Stimulated activated CD4-positive, alpha-beta T cell treated with anti-CD3 and anti-CD28 coated beads, Interleukin-12 subunit alpha, Interleukin-12 subunit beta, amount 100 ng/mL, for 24 hours (primary cell): ENCODE measurements around the gene DNM3.

Experiments
- DNase-seq, 2 experiments: peaks; one replicate each; pipeline ENCODE4 v3.0.0-alpha.2; 2020; ENCODE audit warnings: low read depth in 2 of 2

The DNM3 gene

DNA sequence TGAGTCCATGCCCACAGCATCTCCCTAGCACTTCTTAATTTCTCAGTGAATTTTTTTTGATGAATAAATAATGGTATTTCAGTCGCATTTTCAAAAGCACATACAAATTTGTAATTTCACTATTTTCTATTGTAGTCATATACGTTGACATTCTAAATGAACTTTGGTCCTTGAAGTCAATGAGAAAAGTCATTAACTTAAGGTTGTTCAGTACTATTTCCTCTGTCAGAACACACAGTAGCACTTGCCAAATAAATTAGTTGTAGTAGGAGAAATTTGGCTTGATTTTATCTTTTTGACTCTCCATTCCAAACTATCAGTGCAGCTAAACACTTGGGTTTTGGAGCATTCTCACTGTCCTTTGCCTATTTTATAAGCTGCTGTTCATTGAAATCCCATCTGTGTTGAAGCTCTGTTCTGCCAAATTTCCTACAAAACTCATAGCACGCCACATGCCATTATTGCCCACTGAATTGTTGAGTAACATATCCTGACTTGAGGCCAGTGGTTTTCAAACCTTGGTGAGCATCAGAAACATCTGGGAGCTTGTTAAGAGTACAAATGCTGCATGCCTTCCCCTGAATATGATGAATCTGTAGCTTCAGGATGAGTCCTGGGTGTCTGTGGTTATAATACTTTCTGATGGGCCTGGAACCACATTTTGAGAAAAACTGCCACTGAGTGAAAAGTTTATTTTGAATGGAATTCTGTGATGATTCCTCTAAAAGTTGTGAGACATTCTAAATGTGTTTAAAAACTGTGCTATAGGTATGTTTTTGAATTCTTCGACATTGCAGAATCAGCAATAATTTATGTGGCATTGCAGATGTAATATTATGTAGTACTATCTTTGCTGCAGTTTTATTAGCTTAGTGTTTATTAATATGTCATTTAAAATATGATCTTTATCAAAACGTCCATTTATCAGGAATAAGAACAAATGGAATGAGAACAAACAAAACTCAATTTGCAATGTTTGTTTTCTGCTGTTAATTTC lies 78.9 kb downstream of the DNM3 start:
- DNase-seq: no peak

DNA sequence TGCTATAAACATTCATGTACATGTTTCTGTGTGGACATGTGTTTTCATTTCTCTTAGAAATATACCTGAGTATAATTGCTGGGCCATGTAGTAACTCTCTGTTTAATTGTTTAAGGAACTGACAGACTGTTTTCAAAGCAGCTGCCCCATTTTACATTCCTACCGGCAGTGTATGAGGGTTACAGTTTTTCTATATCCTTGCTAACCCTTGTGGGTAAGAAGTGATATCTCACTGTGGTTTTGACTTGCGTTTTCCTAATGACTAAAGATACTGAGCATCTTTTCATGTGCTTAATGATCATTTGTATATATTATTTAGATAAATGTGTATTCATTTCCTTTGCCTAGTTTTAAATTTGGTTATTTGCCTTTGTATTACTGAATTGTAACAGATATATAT lies 81.7 kb downstream of the DNM3 start:
- no peak for DNase-seq

DNA sequence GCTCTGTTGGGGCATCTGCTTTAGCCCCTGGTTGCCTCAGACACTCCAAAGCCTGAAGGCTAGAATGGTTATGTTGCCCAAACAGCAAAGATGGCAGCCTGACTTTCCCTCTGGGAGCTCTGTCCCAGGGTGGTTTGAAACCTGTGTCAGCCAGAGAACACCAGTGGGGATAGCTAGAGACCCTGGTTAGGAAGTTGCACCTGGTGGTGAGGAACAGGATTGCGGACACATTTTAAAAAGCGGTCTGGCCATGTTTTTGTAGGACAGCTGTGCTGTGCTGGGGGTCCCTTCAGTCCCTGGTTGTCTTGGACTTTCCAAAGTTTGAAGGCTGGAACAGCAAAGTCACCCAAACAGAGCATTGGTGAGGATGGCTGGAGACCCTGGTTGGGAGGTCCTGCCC lies 87.8 kb downstream of the DNM3 start:
- no peak for DNase-seq

DNA sequence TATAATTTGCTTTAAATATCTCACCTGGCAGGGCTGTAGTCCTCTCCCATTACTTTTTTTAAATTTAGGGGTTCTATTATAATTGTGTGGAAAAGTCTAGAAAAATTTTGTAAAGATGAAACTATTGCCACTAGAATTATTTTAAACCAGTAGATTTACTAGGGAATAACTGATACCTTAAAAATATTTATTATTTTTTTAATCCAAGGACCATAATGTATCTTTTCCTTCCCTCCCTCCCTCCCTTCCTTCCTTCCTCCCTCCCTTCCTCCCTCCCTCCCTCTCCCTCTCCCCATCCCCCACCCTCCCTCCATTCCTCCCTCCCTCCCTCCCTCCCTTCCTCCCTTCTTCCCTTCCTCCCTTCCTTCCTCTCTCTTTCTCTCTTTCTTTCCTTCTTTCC lies 90.5 kb downstream of the DNM3 start:
- no peak for DNase-seq

DNA sequence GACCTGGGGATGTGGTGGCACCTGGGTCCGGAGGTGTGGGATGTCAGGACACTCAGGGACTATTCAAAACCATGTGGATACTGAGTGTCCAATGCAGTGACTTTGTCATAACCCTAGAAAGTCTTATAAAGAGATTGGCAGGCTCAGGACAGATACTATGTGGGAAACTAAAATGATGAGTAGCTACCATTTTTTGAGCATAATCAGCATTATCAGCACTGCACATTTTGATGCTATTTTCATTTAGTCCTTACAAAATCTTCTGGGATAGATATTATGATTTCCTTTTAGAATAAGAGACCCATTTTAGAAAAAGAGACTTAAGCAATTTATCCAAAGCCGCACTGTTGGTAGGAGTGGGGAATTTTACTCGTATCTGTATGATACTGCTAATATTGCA lies 93.4 kb downstream of the DNM3 start:
- no peak for DNase-seq

DNA sequence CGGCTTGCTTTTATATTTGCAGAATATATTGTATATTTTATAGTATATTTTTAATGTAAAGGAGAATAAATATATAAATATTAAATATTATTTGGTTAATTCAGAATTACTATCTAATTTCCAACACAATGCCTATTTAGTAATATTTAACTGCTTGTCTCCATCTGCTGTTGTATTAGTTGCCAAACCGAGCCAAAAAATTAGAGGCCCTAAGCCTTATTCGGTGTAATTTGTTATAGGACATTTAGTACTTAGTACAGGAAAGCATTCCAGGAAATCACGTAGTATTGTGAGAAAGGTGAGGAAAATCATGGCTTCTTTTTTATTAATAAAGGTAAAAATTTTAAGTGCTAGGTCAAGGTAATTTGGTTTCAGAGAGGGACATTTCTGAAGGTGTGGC lies 93.8 kb downstream of the DNM3 start:
- DNase-seq: no peak

DNA sequence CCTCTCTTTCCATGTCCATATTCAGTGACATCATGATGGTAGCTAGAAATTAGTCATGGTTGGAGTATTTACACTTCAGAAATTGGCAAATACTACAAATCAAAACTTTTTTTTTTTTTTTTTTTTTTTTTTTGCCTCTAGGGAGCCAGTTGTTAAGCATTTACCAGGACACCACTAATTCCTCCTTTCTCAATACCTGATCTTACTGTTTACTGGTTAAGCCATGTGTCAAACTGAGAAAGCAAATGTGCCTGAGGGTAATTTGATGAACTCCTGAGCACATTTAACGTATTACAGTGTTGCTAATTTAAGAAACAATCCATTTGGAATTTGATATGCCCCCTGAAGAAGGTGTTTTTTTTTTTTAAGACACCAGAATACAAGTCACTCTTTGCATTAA lies 94.4 kb downstream of the DNM3 start:
- no peak for DNase-seq

DNA sequence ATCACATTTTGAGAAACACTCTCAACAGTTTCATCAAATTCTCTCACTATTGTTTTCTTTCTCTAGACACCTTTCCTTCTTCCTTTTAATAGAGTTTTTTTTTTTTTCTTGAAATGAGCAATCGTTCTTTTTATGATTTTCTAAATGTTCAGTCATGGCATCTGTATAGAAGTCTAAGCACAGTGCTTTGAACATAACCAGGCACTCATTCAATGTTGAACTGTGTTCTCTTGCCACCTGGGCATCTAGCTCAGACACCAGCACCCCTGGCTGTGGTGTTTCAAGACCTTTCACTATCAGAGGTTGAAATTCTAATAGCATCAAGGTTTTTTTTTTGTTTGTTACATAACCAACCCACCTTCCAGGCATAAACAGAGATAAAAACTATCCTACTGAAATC lies 96.6 kb downstream of the DNM3 start:
- DNase-seq: no peak

DNA sequence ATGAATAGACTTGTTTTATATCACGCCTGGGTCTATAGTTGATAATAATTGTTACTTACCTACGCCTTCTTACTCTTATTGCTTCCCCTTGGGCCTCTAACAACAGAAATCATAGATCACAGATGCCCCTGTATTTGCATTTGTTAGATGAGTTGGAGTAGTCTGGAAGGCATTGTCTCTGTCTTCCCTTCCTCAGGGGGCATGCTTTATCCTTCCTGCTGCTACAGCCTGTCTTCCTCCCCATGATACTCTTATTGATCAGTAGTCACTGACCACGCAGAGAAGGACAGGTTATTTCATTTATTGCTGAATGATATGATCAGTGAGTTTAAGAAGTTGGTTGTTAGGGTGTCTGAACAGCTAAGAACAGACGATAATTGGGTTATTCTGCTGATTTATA lies 98.4 kb downstream of the DNM3 start:
- no peak for DNase-seq

DNA sequence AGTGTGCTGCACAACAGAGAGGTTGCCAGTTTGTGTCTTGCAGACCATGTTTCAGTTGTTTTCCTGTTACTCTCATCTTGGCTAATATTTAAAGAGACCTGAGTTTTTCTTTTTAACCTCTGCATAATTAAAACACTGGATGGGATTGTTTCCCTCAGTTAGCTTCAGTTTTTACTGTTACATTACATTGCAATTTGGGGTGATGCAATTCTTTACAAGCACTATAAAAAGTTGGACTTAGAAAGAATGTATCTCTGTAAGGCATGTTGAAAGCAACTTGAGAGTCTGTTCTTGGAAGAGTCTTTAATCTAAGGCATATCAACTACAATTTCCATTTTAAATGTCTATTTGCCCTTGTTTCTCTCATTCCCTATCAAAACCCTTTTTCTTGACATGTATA lies 99.1 kb downstream of the DNM3 start:
- no peak for DNase-seq

DNA sequence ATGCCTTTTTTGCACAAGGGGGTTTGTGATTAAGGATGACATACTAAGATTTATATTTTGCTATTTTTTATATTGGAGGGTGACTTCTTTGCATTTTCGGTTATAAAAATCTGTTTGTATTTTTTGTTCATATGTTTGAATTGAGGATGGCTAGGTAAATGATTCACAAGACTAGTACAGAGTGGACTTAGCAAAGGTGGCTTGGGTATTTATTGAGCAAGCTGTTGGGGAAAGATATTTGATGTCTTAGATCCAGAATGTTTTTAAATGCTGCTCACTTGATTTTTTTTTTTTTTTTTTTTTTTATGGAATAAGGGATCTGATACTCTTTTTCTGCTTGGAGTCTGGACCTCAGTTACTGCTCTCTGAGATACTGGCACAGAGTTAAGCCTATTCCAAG lies 100.6 kb downstream of the DNM3 start:
- no peak for DNase-seq

DNA sequence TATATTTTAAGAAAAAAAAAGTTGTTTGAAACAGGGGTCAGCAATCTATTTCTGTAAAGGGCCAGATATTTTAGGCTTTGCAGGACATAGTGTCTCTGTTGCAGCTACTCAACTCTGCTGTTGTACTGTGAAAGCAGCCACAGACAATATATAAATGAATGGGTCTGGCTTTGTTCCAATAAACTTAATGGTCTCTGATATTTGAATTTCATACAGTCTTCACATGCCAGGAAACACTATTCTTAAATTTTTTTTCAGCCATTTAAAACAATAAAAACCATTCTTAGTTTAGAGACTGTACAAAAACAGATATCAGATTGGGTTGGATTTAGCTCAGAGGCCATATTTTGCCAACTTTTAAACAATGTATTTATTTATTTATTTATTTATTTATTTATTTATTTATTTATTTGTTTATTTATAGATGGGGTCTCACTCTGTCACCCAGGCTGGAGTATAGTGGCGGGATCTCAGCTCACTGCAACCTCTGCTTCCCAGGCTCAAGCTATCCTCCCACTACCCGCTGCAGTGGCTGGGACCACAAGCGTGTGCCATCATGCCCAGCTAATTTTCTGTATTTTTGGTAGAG lies 102.8 kb downstream of the DNM3 start:
- DNase-seq: no peak

DNA sequence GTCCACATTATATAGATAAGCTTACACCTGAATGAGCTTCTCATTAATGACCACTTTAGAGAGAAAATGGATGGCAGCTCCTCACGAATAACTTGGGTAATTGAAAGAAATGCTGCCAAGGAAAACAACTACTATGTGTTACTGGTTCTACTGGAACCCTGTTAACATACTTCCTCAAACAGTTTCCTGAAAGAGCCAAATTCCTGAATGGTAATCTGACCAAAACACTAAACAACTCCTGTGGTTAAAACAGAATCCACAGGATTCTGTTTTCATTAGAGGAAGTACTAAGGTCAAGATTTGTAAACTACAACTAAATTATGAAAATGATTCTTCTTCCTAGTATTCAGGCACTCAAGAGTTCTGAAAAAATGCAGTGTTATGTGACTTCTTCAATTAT lies 107.2 kb downstream of the DNM3 start:
- DNase-seq: no peak

DNA sequence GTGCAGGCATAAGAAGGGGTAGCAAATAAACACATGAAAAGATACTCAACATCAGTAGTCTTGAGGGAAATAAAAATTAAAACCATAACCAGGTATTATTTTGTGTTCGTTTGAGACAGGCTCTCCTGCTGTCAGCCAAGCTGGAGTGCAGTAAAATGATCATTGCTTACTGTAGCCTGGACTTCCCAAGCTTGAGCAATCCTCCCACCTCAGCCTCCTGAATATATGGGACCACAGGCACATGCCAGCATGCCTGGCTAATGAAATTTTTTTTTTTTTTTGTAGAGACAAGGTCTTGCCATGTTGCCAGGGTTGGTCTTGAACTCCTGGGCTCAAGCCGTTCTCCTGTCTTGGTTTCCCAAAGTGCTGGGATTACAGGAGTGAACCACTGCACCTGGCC lies 108.0 kb downstream of the DNM3 start:
- no peak for DNase-seq

DNA sequence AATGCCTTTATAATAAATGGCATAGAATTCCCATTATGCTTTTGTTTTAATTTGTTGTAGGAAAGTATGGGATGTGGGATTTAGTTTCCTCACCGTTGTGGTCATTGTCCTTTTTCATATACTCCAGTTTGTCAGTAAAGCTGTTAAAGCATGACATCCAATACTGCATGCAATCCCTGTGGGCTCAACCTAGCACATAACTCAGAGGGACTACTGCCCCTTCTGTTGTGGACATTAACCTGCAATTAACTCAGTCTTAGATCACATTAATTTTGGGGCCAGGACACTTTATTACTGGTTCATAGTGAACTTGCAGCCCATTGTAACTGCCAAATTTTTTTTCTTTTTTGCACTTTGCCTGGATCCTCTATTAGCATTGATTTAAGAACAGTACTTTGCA lies 112.5 kb downstream of the DNM3 start:
- no peak for DNase-seq

DNA sequence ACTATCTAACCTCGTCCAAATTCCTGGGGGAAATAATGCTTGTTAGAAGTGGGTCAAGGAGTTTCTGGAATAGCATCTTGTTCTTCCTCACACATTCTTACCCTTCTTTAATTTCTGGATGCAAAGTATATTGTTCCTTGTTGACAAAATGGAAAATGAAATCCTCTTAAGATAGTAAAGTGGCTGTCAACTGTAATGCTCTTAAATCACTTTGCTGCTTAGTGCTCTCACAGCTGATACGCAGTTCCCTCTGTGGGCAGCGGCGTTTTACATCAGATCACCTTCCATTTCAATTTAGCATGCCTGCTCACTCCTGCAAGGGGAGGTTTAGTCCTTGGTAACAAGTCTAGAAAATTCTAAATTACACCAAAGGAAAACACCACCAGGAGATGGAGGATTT lies 113.1 kb downstream of the DNM3 start:
- DNase-seq: no peak

DNA sequence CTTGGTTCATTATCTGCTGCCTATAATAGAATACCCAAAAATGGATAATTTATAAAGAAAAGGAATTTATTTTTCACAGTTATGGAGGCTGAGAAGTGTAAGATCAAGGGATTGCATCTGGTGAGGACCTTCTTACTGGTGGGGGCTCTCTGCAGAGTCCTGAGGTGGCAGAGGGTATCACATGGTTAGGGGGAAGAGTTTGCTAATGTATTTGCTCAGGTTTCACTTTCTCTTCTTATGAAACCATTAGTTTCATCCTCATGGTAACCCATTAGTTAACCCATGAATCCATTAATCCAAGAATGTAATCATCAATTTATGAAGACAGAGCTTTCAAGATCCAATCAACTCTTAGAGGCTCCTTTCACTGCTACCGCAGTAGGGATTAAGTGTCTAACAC lies 120.6 kb downstream of the DNM3 start:
- no peak for DNase-seq

DNA sequence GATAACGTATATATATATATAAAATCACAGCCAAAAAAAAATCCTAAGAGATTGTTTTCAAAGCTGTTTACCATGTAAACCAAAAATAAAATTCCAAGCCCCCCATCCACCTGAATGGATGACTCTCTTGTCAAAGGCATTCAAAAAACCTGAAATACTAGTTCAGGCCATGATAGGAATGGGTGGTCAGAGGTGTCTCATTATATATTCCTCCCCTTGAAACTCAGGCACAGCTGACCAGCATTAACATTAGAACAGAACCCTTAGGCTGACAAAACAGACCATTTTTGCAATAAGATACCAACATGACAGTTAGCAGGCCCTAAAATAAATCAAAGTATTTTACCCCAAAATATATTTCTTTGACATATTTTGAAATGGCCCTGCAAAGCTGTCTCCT lies 122.5 kb downstream of the DNM3 start:
- no peak for DNase-seq

DNA sequence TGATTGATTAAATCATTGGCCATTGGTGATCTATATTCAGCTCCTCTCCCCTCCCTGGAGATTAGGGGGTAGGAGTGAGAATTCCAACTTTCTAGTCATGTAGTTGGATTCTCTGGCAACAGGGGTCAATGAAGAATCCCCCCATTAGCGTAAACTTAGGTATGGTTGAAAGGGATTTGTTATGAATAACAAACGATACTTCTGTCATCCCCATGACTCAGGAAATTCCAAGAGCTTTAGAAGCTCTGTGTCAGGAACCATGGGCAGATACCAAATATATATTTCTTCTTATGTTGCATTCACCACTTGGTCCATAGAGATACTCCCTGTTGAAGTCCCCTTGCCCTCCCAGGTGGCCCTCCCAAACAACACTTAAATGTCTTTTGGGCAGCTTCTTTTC lies 124.5 kb downstream of the DNM3 start:
- no peak for DNase-seq

DNA sequence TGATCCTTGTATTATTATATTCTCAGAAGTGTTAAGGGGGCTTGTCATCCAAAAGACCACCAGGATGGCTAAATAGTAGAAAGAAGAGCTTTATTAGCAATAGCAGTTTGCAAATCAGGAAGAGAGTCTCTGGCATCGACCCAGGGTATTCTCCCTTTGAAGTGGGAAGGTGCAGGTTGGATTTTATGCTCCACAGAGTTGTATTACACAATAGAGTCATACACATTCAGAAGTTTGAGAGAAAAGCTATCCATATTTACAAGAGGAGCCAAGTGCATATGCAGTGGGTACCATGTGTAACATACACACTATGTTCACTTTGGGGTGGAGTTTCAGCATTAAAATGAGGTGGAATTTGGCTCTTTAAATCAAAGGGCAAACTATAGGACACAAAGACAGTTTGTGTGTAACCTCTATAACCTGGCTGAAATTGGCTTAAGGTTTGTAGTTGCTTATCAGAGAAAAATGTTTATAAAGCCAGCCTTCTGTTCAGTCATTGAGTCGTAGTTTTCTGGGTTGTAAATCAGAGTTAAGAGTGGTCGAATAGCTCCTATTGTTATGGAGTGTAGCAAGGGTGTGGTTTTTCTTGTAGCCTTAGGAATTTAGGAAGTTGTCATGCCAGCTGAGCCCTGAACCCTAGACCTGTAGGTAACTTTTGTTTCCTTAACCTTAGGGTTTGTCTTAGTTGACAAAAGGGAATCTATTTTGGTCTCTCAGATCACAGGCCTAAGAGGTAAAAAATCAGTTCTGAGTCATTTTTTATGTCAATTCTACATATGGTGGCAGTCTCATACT lies 125.3 kb downstream of the DNM3 start:
- DNase-seq: no peak

DNA sequence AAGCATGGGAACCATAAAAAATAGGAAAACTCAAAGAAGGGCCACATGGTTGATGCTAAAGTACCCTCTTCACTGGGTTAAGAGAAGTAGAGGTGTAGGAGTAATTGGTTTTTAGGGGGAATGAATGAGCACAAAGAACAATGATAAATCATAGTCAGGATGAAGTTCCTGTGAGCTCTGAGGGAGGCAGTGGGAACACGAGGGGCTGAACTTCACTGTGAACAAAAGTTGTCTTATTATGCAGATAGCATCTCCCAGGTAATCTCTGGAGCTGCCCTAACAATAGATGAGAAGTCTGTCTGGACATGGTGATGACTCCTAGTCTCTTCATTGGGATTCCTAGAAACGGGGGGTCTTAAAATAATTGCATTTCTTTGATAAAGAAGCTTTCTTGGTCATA lies 127.9 kb downstream of the DNM3 start:
- DNase-seq: no peak

DNA sequence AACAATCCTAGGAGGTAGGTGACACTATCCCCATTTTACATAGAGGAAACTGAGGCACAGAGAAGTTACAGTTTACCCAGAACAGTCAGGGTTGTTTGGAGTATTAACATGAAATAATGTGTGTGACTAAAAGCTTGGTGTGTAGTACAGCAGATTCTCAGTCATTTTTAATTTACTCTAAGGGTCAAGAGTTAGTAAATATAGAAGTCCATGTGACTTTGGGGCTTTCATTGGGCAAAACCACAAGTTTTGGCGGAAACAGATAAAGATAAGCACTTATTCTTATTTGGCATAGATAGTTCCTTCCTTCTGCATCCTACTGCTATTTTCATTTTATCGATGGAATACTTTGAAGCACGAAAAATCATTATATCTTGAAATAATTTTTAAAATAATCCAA lies 128.5 kb downstream of the DNM3 start:
- no peak for DNase-seq

DNA sequence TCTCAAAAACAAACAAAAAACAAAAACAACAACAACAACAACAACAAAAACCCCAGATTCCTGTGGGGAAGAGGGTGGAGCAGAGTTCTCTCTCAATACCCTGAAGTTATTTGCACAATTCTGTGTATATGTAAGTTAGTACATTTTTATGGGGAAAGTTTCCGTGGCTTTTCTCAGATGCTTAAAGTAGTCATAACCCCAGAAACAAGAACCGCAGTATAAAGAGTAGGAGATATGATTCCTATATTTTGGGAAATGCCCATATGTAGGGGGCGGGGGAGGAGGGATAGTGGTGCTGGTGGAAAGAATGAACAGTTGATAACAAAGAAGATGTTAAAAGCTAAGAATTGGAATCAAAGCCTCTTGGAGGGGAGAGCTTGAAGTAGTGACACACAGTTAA lies 131.5 kb downstream of the DNM3 start:
- no peak for DNase-seq
